Stomach (tissue), 9 donors: ENCODE results near the gene DNAH1. TPM values are rescaled to one million over a fixed set of nuclear protein-coding genes. Genes with fewer than 3 reads are reported as not detected.

Experiments
- DNase-seq, 2 donors: peaks; one replicate each; pipeline versions ENCODE4 v3.0.0 to v3.0.0-alpha.2; 2013 to 2019
- H3K27ac ChIP-seq, 5 donors: fragments of 200-600 bp in 4 of 5; sonication (generic) in 4 of 5; one replicate each; pipeline ENCODE4 v1.5.1; 2013 to 2019; ENCODE audit warnings: mild to moderate bottlenecking in 1 of 5, moderate library complexity in 1 of 5
- H3K27me3 ChIP-seq, 3 donors: fragments of 200-600 bp; sonication (generic); one replicate each; pipeline ENCODE4 v1.5.1; 2017 to 2019; ENCODE audit warnings: mixed run types in 1 of 3
- H3K36me3 ChIP-seq, 4 donors: fragments of 200-600 bp; sonication (generic); 1 replicate in 3 of 4; 2 replicates in 1 of 4; pipeline ENCODE4 v1.5.1; 2016 to 2019
- H3K4me1 ChIP-seq, 4 donors: fragments of 200-600 bp; sonication (generic); one replicate each; pipeline ENCODE4 v1.5.1; 2016 to 2019
- H3K4me3 ChIP-seq, 4 donors: fragments of 200-600 bp; sonication (generic) in 3 of 4; one replicate each; pipeline ENCODE4 v1.5.1; 2016 to 2019; ENCODE audit warnings: mild to moderate bottlenecking in 1 of 4
- H3K9me3 ChIP-seq, 4 donors: fragments of 200-600 bp; sonication (generic); one replicate each; pipeline ENCODE4 v1.5.1; 2016 to 2019
- EP300 ChIP-seq: sonication (generic); formaldehyde crosslinking; IDR thresholded peaks from one replicate; pipeline ENCODE4 v1.6.1; 2017; ENCODE audit warnings: antibody characterized with exemption
- POLR2A ChIP-seq, 4 donors: fragments of 450-650 bp; IDR thresholded peaks; one replicate each; pipeline ENCODE4 v1.6.1; 2016; ENCODE audit warnings: antibody characterized with exemption in 4 of 4, control low read depth in 2 of 4, mild to moderate bottlenecking in 1 of 4, moderate library complexity in 1 of 4
- POLR2AphosphoS5 ChIP-seq, 3 donors: sonication (generic); formaldehyde crosslinking; IDR thresholded peaks; one replicate each; pipeline ENCODE4 v1.6.1; 2016; ENCODE audit warnings: antibody characterized with exemption in 3 of 3
- WGBS, 5 donors: extraction: QIAGEN DNeasy Blood & Tissue Kit in 3 of 5; methylation state at CpG; one replicate each; pipeline versions ENCODE4 v1.1.5 to v1.1.7; 2013 to 2018; 5-methylcytosine and 5-hydroxymethylcytosine counted together
- intact Hi-C: fragments of 100-400 bp; cut with DNase I; formaldehyde crosslinking; loops from one replicate; pipeline ENCODE4 v1.15.1; 2023; ENCODE audit warnings: low total_unique reads
- polyA plus RNA-seq, 3 donors: library from polyadenylated mRNA; stranded (reverse); fragments of 200-250 nt; gene quantifications; one replicate each; pipeline ENCODE4 v1.2.3, GENCODE V29; 2013
- total RNA-seq, 5 donors: library from RNA; depleted of rRNA; stranded (reverse); fragments of >200 nt; gene quantifications; one replicate each; pipeline versions ENCODE4 v1.1.0 to v1.2.3, GENCODE V29; 2014 to 2016
- TF ChIP-seq, protein P1 (sequence below), 7 experiments: fragments of 450-650 bp in 4 of 7; fragments of 200-600 bp in 3 of 7; sonication (generic) in 3 of 7; IDR thresholded peaks; one replicate each; pipeline ENCODE4 v1.5.1; 2016 to 2019; ENCODE audit warnings: antibody characterized with exemption in 7 of 7, control low read depth in 2 of 7, mild to moderate bottlenecking in 1 of 7
- donor health status: healthy with polysubstance abuse.
- donor health status: Bipolar disorder and iron deficiency.
- donor health status: healthy.

Gene DNAH1
- total and polyA plus RNA-seq, 8 donors, result 1.9 to 57.6 (median 8.2) TPM

- DNase-seq, result peak; percentile 69 to 89
- WGBS, 5 donors, result 34 to 64% (median 48%) methylated on average over 9 to 15 of the region's 15 CpGs
- peak overlapping the region; percentile 6 to 15 (median 12) for H3K4me3 ChIP-seq
- TF ChIP-seq, protein P1, sequence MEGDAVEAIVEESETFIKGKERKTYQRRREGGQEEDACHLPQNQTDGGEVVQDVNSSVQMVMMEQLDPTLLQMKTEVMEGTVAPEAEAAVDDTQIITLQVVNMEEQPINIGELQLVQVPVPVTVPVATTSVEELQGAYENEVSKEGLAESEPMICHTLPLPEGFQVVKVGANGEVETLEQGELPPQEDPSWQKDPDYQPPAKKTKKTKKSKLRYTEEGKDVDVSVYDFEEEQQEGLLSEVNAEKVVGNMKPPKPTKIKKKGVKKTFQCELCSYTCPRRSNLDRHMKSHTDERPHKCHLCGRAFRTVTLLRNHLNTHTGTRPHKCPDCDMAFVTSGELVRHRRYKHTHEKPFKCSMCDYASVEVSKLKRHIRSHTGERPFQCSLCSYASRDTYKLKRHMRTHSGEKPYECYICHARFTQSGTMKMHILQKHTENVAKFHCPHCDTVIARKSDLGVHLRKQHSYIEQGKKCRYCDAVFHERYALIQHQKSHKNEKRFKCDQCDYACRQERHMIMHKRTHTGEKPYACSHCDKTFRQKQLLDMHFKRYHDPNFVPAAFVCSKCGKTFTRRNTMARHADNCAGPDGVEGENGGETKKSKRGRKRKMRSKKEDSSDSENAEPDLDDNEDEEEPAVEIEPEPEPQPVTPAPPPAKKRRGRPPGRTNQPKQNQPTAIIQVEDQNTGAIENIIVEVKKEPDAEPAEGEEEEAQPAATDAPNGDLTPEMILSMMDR (IDR thresholded peaks at IDR 0.05), result no peak
- TF ChIP-seq POLR2AphosphoS5 (IDR thresholded peaks at IDR 0.05), result peak in 2 of 3 donors; percentile 27 to 33
- no peaks in the 10 kb centered on the region for H3K27me3 ChIP-seq
- H3K27ac ChIP-seq, result peak overlapping the region; percentile 94 to 100 (median 99)
- intact Hi-C loops, result loop anchor here (5.0 kb wide), 1 partner anchor 52 kb away; no protein-coding TSS in a partner anchor
- peaks cover 9 to 43% (median 36%) of the 10 kb centered on the region in 4 donors for H3K36me3 ChIP-seq
- H3K4me1 ChIP-seq, result peaks cover 25 to 57% (median 48%) of the 10 kb centered on the region in 4 donors
- no peaks in the 10 kb centered on the region for H3K9me3 ChIP-seq
Observed at GRCh38 chr3:52289747-52290595, 26.1 kb upstream of the DNAH1 start.

GRCh38 chr3:52290596-52291507 lies 25.3 kb upstream of the DNAH1 start:
- no peaks in the 10 kb centered on the region for H3K27me3 ChIP-seq
- intact Hi-C loops, result loop anchor here (5.0 kb wide), 1 partner anchor 51 kb away; no protein-coding TSS in a partner anchor
- peak overlapping the region; percentile 6 to 15 (median 12) for H3K4me3 ChIP-seq
- H3K27ac ChIP-seq, result peak overlapping the region; percentile 42 to 100 (median 98)
- H3K9me3 ChIP-seq, result no peaks in the 10 kb centered on the region
- H3K4me1 ChIP-seq, result peaks cover 25 to 53% (median 47%) of the 10 kb centered on the region in 4 donors
- 58 to 67% (median 60%) methylated on average over 13 to 23 of the region's 23 CpGs for WGBS, 5 donors
- peaks cover 9 to 46% (median 40%) of the 10 kb centered on the region in 4 donors for H3K36me3 ChIP-seq
- DNase-seq, result no peak
- TF ChIP-seq POLR2AphosphoS5 (IDR thresholded peaks at IDR 0.05) (no peak), EP300 (no peak), POLR2A (IDR thresholded peaks at IDR 0.05) (no peak)
- TF ChIP-seq, protein P1 (IDR thresholded peaks at IDR 0.05), result no peak

- H3K4me3 ChIP-seq, result no peak overlapping the region
- no peak overlapping the region for H3K27ac ChIP-seq
- H3K27me3 ChIP-seq, result no peaks in the 10 kb centered on the region
- H3K36me3 ChIP-seq, result peaks cover 9 to 46% (median 40%) of the 10 kb centered on the region in 4 donors
- H3K9me3 ChIP-seq, result no peaks in the 10 kb centered on the region
- WGBS, 5 donors, result 56 to 72% (median 65%) methylated on average over 6 to 7 of the region's 7 CpGs
- H3K4me1 ChIP-seq, result peaks cover 25 to 47% (median 42%) of the 10 kb centered on the region in 4 donors
- TF ChIP-seq POLR2A (IDR thresholded peaks at IDR 0.05), result no peak
- TF ChIP-seq, protein P1 (IDR thresholded peaks at IDR 0.05), result peak in 2 of 7 experiments; percentile 47 to 49
- intact Hi-C loops, result loop anchor here (5.0 kb wide), 1 partner anchor 51 kb away; no protein-coding TSS in a partner anchor
- DNase-seq, result peak in 1 of 2 donors; percentile 69
Observed at GRCh38 chr3:52291508-52292181, 24.5 kb upstream of the DNAH1 start.
